Tibial nerve (tissue), 4 donors: ENCODE measurements around the gene PPM1F.

Source experiments
- EP300 ChIP-seq, 2 donors: sonication (generic); formaldehyde crosslinking; IDR thresholded peaks; one replicate each; pipeline ENCODE4 v1.6.1; 2017; ENCODE audit warnings: antibody characterized with exemption in 2 of 2, mild to moderate bottlenecking in 1 of 2
- POLR2A ChIP-seq, 2 donors: fragments of 450-650 bp; IDR thresholded peaks; one replicate each; pipeline ENCODE4 v1.6.1; 2017; ENCODE audit warnings: antibody characterized with exemption in 2 of 2, mild to moderate bottlenecking in 2 of 2, moderate library complexity in 2 of 2
- TF ChIP-seq, protein P1 (sequence below), 5 experiments: fragments of 200-600 bp in 3 of 5; fragments of 450-650 bp in 2 of 5; sonication (generic) in 3 of 5; IDR thresholded peaks; one replicate each; pipeline ENCODE4 v1.5.1; 2016 to 2019; ENCODE audit warnings: antibody characterized with exemption in 5 of 5, mild to moderate bottlenecking in 3 of 5, moderate library complexity in 2 of 5

DNA sequence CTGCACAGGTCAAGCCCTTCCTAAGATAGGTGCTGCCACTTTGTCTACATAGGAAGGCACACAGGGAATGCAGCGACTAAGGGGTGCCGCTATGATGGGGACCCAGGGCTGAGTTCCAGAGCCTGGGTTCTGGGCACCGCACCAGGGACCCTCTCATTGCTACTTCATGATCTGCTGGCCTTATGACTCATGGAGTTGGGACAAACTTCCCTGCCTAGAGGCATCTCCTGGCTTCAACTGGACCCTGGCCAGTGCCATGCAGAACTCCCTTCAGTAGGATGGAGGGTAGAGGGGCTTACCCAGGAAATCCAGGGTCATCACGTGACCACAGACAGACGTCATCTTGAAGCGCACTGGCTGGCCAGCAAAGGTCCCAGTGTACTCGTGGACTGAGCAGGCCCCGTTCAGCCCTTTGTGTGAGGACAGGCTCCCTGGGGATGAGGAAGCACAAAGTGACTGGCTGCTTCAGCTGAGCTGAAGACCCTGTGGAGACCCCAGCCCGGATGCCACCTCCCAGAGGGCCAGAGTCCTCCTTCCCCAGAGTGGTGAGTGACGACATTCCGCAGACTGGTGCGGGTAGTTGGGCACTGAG is 21.5 kb upstream of the PPM1F start:
- TF ChIP-seq, protein P1, sequence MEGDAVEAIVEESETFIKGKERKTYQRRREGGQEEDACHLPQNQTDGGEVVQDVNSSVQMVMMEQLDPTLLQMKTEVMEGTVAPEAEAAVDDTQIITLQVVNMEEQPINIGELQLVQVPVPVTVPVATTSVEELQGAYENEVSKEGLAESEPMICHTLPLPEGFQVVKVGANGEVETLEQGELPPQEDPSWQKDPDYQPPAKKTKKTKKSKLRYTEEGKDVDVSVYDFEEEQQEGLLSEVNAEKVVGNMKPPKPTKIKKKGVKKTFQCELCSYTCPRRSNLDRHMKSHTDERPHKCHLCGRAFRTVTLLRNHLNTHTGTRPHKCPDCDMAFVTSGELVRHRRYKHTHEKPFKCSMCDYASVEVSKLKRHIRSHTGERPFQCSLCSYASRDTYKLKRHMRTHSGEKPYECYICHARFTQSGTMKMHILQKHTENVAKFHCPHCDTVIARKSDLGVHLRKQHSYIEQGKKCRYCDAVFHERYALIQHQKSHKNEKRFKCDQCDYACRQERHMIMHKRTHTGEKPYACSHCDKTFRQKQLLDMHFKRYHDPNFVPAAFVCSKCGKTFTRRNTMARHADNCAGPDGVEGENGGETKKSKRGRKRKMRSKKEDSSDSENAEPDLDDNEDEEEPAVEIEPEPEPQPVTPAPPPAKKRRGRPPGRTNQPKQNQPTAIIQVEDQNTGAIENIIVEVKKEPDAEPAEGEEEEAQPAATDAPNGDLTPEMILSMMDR (IDR thresholded peaks at IDR 0.05): no peak
- TF ChIP-seq POLR2A (IDR thresholded peaks at IDR 0.05): no peak
- TF ChIP-seq EP300 (IDR thresholded peaks at IDR 0.05): no peak
